Erythroblast (primary cell): ENCODE results near the gene KRTAP4-9.

Experiments used
- GATA1 ChIP-seq: IDR thresholded peaks from 2 replicates; pipeline ENCODE4 v1.6.1; 2011; ENCODE audit warnings: low read depth, mild to moderate bottlenecking, control low read depth, low read length, moderate library complexity
- POLR2A ChIP-seq: IDR thresholded peaks from 2 replicates; pipeline ENCODE4 v1.6.1; 2011; ENCODE audit warnings: mild to moderate bottlenecking, low read length

DNA sequence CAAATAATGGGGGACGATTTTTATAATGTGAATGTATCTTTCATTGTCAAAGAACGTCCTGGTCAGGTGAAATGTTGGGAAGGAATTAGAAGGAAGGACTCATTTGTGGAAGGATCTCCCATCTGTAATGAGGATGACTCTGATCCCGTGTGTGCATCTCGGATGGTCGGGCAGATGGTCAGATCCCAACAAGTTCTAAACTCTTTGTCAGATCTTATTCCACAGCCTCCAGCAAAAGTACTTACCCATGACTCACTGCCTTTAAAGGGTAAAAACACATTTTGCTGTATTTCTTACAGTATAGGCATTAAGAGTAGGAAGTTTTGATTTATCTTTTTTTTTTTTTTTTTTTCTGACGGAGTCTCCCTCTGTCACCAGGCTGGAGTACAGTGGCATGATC, 6.7 kb upstream of the KRTAP4-9 start:
- TF ChIP-seq POLR2A (no peak), GATA1 (no peak)
